Stimulated activated CD8-positive, alpha-beta memory T cell treated with anti-CD3 and anti-CD28 coated beads, Interleukin-7, amount 100 ng/mL, for 1 hour (primary cell): Measurements from ENCODE around the gene RPA3.

Experiments
- DNase-seq, 2 donors: peaks; one replicate each; pipeline ENCODE4 v3.0.0-alpha.2; 2020; ENCODE audit warnings: low read depth in 2 of 2

RPA3 gene

DNA sequence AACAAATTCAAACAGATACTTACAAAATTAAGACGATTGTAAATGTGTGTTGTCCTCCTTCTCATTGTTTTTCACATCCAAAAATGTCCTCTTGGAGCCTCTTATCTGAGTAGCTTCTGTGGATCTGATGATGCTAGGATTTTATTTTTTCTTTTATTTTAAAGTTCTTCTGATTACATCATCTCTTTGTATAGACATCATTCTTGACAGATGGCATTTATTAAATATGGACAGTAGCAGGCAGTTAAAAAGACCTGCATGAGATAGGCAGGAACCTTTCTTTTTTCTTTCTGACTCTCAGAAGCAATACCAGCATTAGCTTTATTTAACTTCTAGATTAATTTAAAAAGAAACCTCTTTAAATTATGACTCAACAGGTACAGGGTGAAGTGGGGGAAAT, at the start of gene RPA3:
TSS of gene RPA3 (minus strand) at position 116 of the 400 bp plus-strand sequence. CDS start 78,189 bp downstream, outside the sequence.
- DNase-seq, result no peak

- no peak for DNase-seq
Observed at GRCh38 chr7:7766671-7767070, 48.3 kb upstream of the RPA3 start.

GRCh38 chr7:7765422-7765821, 47.0 kb upstream of the RPA3 start:
- DNase-seq, result no peak

DNA sequence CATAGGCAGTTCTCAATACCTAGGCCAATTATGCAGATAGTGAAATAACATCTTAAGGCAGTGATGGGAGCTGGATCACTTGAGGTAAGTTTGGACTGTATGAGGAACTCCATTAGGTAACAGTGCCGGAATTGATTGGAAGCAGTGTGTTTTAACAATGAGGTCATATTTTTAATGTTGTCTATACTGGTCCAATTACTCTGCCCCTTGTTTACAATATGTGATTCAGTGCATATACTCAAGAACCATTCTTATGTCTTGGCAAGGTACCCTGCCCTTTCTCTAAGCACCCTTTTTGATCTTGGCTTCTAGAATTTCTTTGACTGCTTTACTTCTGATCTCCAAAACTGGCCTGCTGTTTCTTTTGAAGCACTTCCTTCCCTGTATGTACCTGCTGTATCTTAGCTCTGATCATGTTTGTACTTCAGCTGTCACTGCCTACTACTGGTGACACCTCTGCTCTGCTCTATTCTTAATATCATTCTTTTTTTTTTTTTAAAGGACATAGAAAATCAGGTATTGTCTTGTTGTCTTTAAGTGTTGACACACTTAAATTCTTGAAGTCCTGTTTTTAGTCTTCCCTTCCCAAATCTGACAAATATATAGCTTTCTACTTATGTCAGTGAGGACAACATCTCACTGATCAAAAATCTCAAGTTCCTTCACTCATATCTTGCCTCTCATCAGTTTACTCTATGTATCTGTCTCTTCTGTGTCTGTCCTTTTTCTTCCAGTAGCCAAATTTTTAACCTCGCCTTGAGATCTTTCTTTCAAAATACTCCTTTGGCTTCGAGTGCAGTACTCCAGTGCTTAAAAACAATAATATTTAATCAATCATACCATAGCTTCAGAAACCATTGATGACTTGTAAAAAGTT, 46.4 kb upstream of the RPA3 start:
- DNase-seq, result no peak

DNA sequence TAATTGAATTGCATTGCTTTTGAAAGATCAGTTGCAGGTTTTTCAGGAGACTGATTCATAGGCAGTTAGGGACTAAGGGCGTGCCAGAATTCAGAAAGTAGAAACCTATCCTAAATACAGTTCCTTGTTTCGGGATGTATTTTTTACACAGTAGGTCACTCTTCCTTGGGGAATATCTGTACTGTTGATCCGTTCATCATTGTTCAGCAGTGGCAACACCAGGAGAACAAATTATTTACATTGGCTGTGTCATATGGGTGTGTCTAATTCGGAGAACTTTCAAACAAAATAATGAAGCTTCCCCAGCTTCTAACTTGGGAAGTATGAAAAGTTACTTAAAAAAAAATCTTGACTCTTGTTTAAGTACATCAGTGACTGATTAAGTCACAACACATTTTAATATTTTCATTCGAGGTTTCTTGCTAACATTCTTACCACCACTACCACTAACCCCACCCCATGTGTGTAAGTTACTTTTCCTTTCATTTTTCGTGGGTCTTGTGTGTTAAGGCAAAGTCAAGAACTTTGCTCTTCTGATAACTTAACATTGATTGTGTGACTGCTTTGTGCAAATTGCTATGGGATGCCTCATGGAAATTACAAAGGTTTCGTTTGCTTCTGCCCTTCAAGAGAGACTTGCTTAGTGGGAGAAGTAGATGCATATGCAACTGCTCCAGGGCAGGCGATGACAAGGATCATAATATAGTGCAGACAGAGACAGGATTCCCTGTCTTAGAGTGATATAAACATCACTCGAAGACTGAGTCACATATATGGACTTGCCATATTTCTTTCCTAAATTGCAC, 43.8 kb upstream of the RPA3 start:
- no peak for DNase-seq

DNA sequence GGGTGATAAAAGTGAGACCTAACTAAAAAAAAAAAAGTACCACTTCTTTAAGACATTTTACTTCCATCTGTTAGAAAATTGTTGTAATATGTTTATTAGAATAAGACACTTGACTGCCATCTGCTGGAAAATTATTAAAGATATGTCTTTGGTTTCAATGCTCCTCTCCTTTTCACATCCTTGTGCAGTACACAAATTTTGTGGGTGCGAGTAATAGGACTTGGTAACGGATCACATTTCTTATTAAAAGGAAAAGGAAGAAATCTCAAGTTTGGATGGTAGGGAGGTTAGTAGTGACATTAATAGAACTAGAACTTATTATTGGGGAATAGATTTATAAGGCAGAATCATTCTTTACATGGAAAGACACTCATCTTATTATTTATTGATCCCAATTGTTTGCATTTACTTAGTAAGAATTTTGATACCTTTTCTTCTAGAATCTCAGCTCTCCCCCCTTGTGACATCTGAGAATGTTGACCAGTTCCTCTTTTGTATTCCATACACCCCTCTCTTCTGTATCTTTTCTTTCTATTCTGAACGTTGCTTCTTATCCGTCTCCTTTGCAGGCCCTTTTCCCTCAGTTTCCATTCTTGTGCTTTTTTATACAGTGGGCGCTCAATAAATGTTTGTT, 43.0 kb upstream of the RPA3 start:
- no peak for DNase-seq

GRCh38 chr7:7757576-7757975, 39.2 kb upstream of the RPA3 start:
- no peak for DNase-seq

DNA sequence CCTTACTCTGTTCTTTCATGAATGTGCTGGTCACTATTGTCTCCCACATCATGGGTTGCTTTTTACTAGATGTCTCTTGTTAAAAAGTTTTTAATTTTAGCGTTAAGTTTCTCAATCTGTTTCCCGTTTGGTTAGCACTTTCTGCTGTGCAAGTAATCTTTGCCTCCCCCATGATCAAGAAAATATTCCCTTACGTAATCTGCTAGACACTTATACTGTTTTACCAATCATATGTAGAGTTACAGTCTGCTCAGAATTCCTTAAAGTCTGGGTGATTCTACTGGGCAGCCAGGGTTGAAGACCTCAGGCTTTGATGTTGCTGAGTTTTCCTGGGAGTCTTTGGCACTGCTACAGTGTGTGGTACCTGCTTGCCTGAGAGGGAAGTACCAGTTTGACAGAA, 38.2 kb upstream of the RPA3 start:
- no peak for DNase-seq

- no peak for DNase-seq
Observed at GRCh38 chr7:7751243-7752092, 33.1 kb upstream of the RPA3 start.

DNA sequence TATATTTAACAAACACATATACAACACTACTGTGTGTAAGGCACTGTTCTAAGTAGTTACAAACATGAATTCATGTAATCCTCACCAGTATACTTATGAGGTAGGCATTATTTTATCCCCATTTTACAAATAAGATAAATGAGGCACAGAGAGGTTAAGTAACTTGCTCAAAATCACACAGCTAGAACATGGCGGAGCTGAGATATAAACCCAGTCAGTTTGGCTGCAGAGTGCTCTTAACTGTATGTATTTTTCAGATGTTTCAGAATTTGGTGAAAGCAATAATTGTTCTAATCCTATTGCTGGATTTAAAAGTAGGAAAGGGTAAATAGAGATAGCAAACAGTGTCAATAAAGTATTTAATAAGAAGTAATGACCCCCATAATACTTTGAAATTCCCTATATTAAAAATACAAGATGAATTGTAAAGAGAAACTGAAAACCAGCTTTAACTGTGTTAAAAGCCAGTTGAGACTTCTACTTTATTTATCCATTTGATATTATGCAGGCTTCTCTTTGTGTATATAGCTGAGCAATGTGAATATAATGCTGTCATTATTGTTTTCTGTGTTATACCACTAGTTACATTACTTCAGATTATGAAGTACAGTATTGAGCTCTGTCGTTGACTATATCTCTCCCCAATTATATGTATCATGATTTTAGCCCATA, 32.3 kb upstream of the RPA3 start:
- no peak for DNase-seq

DNA sequence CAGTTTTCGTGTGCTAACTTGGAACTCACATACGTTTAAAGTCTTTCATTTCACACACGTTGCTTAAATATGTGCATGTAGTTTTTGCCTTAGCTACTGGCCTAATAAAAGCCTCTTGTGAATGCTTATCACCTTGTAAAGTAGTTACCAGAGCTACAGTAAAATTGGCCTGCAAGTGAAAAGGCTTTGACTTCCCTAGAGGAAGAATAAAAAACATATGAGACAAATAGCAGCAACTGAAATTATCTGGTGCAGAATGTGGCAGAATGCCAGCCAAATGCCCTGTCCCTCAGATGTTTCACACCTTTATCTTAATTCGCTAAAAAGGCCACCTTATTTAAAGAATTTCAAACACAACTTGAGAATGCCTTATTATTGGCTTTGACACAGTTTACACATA, 28.1 kb upstream of the RPA3 start:
- DNase-seq, result no peak

DNA sequence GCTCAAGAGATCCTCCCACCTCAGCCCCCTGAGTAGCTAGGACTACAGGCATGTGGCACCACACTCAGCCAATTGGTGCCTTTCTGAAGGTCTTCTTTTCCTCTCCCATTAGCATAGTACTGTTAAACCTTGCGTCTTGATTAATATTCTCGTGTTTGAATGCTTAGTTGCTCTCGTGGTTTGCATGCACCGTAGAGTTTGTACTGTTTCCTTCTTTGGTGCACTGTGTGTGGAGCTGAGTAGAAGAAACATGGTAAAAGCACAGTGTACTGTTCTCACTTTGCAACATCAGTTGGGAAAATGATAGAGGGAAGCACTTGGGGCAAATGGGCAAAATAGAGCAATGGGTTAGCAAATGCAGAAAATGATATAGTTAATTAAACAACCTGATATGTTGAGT, 27.6 kb upstream of the RPA3 start:
- no peak for DNase-seq

- no peak for DNase-seq
Observed at GRCh38 chr7:7745258-7745657, 26.9 kb upstream of the RPA3 start.

DNA sequence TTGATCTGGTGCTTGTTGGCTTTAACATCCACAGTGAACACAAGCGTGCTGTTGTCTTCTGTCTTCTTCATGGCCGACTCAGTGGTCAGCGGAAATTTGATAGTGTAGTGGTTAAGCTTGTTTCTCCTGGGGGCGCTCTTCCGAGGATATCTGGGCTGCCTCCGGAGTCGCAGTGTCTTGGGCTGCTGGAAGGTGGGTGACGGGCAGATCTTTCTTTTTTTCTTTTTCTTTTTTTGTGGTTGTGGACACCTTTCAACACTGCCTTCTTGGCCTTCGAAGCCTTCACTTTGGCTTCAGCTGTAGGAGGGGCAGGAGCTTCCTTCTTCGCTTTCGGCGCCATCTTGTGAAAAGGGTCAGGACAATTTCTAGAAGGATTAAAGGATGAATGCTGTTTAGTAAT, 23.8 kb upstream of the RPA3 start:
- no peak for DNase-seq

DNA sequence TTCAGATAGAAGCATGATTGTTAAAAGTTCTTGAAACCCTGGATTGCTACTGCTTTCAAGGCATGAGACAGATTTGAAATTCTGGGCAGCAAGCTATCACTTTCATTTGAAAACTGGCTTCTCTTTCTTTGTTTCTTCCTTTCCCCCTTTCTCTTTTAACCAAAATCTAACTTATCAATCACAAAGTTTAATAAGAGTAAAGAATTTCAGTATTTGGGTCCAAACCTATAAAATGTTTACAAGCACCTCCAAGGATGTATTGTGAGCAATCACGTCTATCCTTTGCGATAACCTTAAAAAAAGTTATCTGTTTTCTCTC, 21.6 kb upstream of the RPA3 start:
- DNase-seq, result no peak

GRCh38 chr7:7739204-7740036, 21.0 kb upstream of the RPA3 start:
- no peak for DNase-seq

DNA sequence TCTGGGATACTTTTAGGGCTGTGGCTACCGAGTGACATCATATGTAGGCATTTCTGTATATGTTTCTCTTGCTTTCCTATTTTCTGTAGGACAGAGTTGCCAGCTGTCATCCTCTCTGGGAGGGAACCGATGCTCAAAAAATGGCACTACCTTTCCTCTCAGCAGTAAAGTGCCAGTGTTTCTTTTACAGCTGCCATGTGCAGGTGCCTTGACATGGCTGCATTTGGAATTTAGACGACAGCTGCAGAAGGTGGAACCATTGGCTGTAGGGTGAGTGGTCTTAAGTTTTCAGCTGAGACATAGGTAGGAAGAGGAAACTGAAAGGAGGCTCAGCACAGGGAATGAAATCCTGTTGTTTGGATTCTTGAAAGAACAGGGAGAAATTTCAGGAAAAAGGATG, 20.2 kb upstream of the RPA3 start:
- no peak for DNase-seq

DNA sequence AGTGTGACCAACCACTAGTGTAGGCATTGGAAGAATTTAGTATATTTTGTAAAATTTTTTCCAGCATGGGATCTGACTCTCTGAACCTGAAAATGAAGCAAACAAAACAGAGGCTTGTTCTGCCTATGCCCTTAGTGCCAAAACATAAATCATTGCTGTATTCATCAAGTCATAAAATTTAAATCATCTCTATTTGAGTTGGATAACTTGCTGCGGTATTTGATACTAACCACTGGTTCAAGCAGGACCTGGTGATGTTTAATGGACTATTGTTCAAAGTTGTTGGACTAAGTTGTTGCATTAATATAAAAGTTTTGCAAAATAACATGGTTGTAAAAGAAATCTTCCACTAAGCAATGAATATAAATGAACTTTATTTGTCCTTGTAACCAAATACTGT, 19.8 kb upstream of the RPA3 start:
- no peak for DNase-seq

GRCh38 chr7:7737674-7738073, 19.3 kb upstream of the RPA3 start:
- DNase-seq, result no peak

GRCh38 chr7:7736671-7737070, 18.3 kb upstream of the RPA3 start:
- no peak for DNase-seq
